Measurements from ENCODE around the gene NOL7.

NOL7 gene

DNA sequence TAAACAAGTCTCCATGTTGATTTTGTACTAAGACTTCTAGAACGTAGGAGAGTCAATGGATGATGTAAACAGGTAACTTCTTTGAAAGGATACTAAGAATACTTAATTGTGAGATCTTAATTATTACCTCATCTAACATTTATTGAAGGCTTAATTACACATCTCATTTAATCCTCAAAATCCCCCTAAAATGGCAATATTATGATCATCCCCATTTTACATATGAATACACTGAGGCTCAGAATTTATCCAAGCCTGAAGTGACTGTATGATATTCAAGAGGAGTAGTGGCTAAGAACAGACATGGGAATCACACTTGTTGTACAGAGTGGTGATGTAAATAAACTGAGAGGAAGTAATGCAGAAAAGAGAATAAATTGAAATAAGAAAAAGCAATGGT lies 22.9 kb downstream of the NOL7 start:
- Histone ChIP-seq H3K36me3 (ENCODE audit: insufficient read depth, insufficient read length, low read length) (peaks cover 8% of the 10 kb centered on the region), H3K4me3 (ENCODE audit: insufficient read length, low read depth) (no peak overlapping the region), H3K9me3 (ENCODE audit: insufficient read depth, low read length) (no peaks in the 10 kb centered on the region), H3K27me3 (ENCODE audit: insufficient read depth, insufficient read length) (no peaks in the 10 kb centered on the region), H3K4me1 (ENCODE audit: insufficient read depth, insufficient read length) (no peaks in the 10 kb centered on the region), H3K9ac (ENCODE audit: insufficient read length, low read depth) (no peak overlapping the region)
- no peak for DNase-seq (ENCODE audit: low read depth, low spot score)
- TF ChIP-seq ZNF274 (IDR thresholded peaks at IDR 0.05; ENCODE audit: low read depth, low read length) (no peak), YY1 (IDR thresholded peaks at IDR 0.05; ENCODE audit: insufficient read depth, insufficient read length) (no peak), SUZ12 (IDR thresholded peaks at IDR 0.05; ENCODE audit: extremely low read depth, insufficient read depth, insufficient read length) (no peak)

DNA sequence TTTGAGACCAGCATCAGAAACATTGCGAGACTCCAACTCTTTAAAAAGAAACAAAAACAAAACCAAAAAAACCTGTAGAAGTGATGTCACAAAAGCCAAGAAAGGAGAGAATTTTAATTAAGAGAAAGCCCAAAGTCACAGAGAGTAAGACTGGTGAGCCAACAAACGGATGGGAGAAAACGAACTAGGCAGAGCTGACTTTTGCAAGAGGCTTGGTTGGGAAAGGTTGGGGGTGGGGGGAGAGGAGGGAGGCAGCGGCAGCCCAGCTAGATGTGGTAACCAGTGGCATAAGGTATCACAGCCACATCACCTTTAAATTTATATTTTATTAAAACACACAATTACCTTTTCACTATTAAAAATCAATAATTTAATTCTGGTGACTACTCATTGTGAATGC lies 23.5 kb downstream of the NOL7 start:
- Histone ChIP-seq H3K36me3 (ENCODE audit: insufficient read depth, insufficient read length, low read length) (peaks cover 12% of the 10 kb centered on the region), H3K4me3 (ENCODE audit: insufficient read length, low read depth) (no peak overlapping the region), H3K4me1 (ENCODE audit: insufficient read depth, insufficient read length) (no peaks in the 10 kb centered on the region), H3K9me3 (ENCODE audit: insufficient read depth, low read length) (no peaks in the 10 kb centered on the region), H3K9ac (ENCODE audit: insufficient read length, low read depth) (no peak overlapping the region), H3K27me3 (ENCODE audit: insufficient read depth, insufficient read length) (no peaks in the 10 kb centered on the region)
- no peak for DNase-seq (ENCODE audit: low read depth, low spot score)
- TF ChIP-seq SUZ12 (IDR thresholded peaks at IDR 0.05; ENCODE audit: extremely low read depth, insufficient read depth, insufficient read length) (no peak), YY1 (IDR thresholded peaks at IDR 0.05; ENCODE audit: insufficient read depth, insufficient read length) (no peak), ZNF274 (IDR thresholded peaks at IDR 0.05; ENCODE audit: low read depth, low read length) (no peak)

DNA sequence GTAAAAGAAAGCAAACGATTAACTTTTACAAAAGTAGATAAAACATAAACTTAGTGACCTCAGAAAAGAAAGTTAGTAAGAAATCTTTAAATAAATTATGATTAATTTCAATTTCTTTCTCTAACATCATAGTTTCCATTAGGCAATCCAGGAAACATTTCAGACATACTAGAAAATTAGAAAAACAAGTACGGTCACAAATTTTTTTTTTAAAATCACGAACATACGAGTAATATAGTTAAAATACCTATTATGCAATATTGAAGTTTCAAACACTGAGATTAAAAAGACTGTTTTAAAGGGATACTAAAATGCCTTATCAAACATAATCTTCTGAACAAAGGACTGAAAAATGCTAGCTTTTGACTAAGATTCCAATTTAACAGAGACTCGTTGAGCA lies 26.2 kb downstream of the NOL7 start:
- Histone ChIP-seq H3K9me3 (ENCODE audit: insufficient read depth, low read length) (no peaks in the 10 kb centered on the region), H3K27me3 (ENCODE audit: insufficient read depth, insufficient read length) (no peaks in the 10 kb centered on the region), H3K36me3 (ENCODE audit: insufficient read depth, insufficient read length, low read length) (peaks cover 17% of the 10 kb centered on the region), H3K4me3 (ENCODE audit: insufficient read length, low read depth) (no peak overlapping the region), H3K4me1 (ENCODE audit: insufficient read depth, insufficient read length) (no peaks in the 10 kb centered on the region), H3K9ac (ENCODE audit: insufficient read length, low read depth) (no peak overlapping the region)
- no peak for TF ChIP-seq SUZ12 (IDR thresholded peaks at IDR 0.05; ENCODE audit: extremely low read depth, insufficient read depth, insufficient read length)
- TF ChIP-seq YY1 (IDR thresholded peaks at IDR 0.05; ENCODE audit: insufficient read depth, insufficient read length) = no peak
- TF ChIP-seq ZNF274 (IDR thresholded peaks at IDR 0.05; ENCODE audit: low read depth, low read length) = no peak
- no peak for DNase-seq (ENCODE audit: low read depth, low spot score)

DNA sequence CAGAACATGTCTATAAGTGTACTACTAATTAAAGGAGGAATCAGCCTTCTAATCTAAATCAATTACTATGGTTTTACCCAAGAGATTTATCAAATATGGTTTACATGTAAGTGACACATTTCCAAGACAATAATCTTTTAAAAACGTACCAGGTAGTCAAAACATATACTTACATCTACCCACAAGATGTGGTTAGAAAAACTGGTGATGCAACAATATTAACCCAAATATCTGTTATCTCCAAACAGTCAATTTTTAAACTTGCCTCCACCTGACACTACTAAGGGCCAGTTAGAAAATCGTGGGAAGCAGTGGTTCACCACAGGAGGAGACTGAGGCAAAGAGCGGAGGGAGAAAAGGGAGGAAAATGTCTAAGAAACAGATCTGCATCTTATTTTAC lies 28.0 kb downstream of the NOL7 start:
- Histone ChIP-seq H3K36me3 (ENCODE audit: insufficient read depth, insufficient read length, low read length) (peaks cover 17% of the 10 kb centered on the region), H3K4me1 (ENCODE audit: insufficient read depth, insufficient read length) (no peaks in the 10 kb centered on the region), H3K9me3 (ENCODE audit: insufficient read depth, low read length) (no peaks in the 10 kb centered on the region), H3K9ac (ENCODE audit: insufficient read length, low read depth) (no peak overlapping the region), H3K27me3 (ENCODE audit: insufficient read depth, insufficient read length) (no peaks in the 10 kb centered on the region), H3K4me3 (ENCODE audit: insufficient read length, low read depth) (no peak overlapping the region)
- TF ChIP-seq ZNF274 (IDR thresholded peaks at IDR 0.05; ENCODE audit: low read depth, low read length) (no peak), YY1 (IDR thresholded peaks at IDR 0.05; ENCODE audit: insufficient read depth, insufficient read length) (no peak), SUZ12 (IDR thresholded peaks at IDR 0.05; ENCODE audit: extremely low read depth, insufficient read depth, insufficient read length) (no peak)
- DNase-seq (ENCODE audit: low read depth, low spot score) = no peak

DNA sequence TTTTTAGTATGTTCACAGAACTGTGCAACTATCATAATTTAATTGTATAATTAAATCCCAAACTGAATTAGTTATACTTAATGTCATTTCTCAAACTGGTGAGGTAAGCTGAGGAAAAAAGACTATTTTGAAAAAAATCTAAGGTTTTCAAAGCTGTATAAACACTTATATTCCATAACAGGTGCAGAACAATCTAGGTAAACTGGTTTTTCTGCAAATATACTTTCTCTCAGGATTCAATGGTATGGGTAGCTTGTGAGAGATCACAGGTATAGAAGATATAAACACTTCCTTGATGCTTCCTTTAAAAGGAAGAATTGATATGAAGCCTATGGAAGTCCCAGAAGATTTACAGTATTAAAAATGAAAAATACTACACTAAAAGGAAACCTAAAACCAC lies 33.7 kb downstream of the NOL7 start:
- Histone ChIP-seq H3K9me3 (ENCODE audit: insufficient read depth, low read length) (no peaks in the 10 kb centered on the region), H3K27me3 (ENCODE audit: insufficient read depth, insufficient read length) (no peaks in the 10 kb centered on the region), H3K4me3 (ENCODE audit: insufficient read length, low read depth) (no peak overlapping the region), H3K9ac (ENCODE audit: insufficient read length, low read depth) (no peak overlapping the region), H3K36me3 (ENCODE audit: insufficient read depth, insufficient read length, low read length) (peaks cover 8% of the 10 kb centered on the region), H3K4me1 (ENCODE audit: insufficient read depth, insufficient read length) (no peaks in the 10 kb centered on the region)
- no peak for DNase-seq (ENCODE audit: low read depth, low spot score)
- TF ChIP-seq YY1 (IDR thresholded peaks at IDR 0.05; ENCODE audit: insufficient read depth, insufficient read length) = no peak
- no peak for TF ChIP-seq SUZ12 (IDR thresholded peaks at IDR 0.05; ENCODE audit: extremely low read depth, insufficient read depth, insufficient read length)

DNA sequence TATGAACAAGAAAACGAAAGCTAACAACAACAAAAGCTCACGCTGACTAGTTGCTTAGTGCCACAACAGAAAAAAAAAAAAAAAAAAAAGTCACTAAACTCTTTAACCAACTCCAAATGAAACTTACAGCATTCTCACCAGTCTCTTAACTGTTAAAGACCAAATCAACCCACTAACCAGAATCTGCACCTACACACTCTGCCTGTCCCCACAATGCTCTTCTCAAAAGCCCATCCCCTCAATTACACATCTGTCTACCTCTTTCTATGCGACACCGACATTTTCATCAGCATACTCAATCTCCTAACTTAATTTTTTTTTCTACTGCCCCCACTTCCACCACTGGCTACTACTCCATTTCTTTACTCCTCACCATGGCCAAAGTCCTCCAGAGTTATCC lies 34.3 kb downstream of the NOL7 start:
- no peaks in the 10 kb centered on the region for H3K27me3 ChIP-seq (ENCODE audit: insufficient read depth, insufficient read length)
- DNase-seq (ENCODE audit: low read depth, low spot score) = no peak
- no peak overlapping the region for H3K4me3 ChIP-seq (ENCODE audit: insufficient read length, low read depth)
- peaks cover 6% of the 10 kb centered on the region for H3K36me3 ChIP-seq (ENCODE audit: insufficient read depth, insufficient read length, low read length)
- no peak for TF ChIP-seq SUZ12 (IDR thresholded peaks at IDR 0.05; ENCODE audit: extremely low read depth, insufficient read depth, insufficient read length)
- no peak for TF ChIP-seq ZNF274 (IDR thresholded peaks at IDR 0.05; ENCODE audit: low read depth, low read length)
- no peak for TF ChIP-seq YY1 (IDR thresholded peaks at IDR 0.05; ENCODE audit: insufficient read depth, insufficient read length)
- H3K4me1 ChIP-seq (ENCODE audit: insufficient read depth, insufficient read length) = no peaks in the 10 kb centered on the region
- H3K9me3 ChIP-seq (ENCODE audit: insufficient read depth, low read length) = no peaks in the 10 kb centered on the region
- H3K9ac ChIP-seq (ENCODE audit: insufficient read length, low read depth) = no peak overlapping the region

DNA sequence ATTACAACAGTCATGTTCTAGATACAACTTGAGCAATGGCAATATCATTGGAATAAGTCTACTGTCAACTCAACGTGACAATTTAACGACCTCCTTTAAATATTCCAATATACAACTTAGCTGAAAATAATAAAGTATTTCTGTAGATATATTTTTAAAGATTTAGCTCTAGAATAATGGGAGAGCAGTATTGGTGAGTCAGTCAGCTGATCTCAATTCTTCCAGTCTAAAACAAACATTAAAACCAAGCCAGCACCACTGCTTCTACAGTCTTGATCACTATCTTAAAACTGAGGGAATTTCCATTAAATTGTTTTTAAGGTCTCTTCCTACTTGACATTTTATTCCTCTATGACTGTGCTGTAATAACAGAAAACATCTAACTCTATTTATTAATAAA lies 38.2 kb downstream of the NOL7 start:
- Histone ChIP-seq H3K9ac (ENCODE audit: insufficient read length, low read depth) (no peak overlapping the region), H3K4me1 (ENCODE audit: insufficient read depth, insufficient read length) (no peaks in the 10 kb centered on the region), H3K27me3 (ENCODE audit: insufficient read depth, insufficient read length) (no peaks in the 10 kb centered on the region), H3K4me3 (ENCODE audit: insufficient read length, low read depth) (no peak overlapping the region), H3K9me3 (ENCODE audit: insufficient read depth, low read length) (no peaks in the 10 kb centered on the region), H3K36me3 (ENCODE audit: insufficient read depth, insufficient read length, low read length) (peaks cover 3% of the 10 kb centered on the region)
- TF ChIP-seq SUZ12 (IDR thresholded peaks at IDR 0.05; ENCODE audit: extremely low read depth, insufficient read depth, insufficient read length) (no peak), ZNF274 (IDR thresholded peaks at IDR 0.05; ENCODE audit: low read depth, low read length) (no peak), YY1 (IDR thresholded peaks at IDR 0.05; ENCODE audit: insufficient read depth, insufficient read length) (no peak)
- DNase-seq (ENCODE audit: low read depth, low spot score) = no peak

DNA sequence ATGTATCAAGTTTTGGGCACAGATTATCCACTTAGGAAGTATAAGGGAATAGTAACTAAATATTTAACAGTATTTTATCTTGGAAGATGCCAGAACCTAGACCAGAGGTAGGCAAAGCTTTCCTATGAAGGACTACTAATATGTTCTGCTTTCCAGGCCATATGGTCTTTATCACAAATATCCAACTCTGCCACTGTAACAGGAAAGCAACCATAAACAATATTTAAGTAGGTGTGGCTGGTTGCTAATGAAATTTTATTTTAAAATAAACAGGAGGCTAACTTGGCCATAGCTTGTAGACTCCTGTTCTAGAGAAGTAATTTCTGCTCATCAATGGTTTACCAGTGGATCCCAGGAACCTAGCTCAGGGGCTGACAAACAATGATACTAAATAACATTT lies 39.4 kb downstream of the NOL7 start:
- Histone ChIP-seq H3K9ac (ENCODE audit: insufficient read length, low read depth) (no peak overlapping the region), H3K4me1 (ENCODE audit: insufficient read depth, insufficient read length) (no peaks in the 10 kb centered on the region), H3K36me3 (ENCODE audit: insufficient read depth, insufficient read length, low read length) (peaks cover 2% of the 10 kb centered on the region), H3K27me3 (ENCODE audit: insufficient read depth, insufficient read length) (no peaks in the 10 kb centered on the region), H3K9me3 (ENCODE audit: insufficient read depth, low read length) (no peaks in the 10 kb centered on the region), H3K4me3 (ENCODE audit: insufficient read length, low read depth) (no peak overlapping the region)
- no peak for TF ChIP-seq YY1 (IDR thresholded peaks at IDR 0.05; ENCODE audit: insufficient read depth, insufficient read length)
- TF ChIP-seq SUZ12 (IDR thresholded peaks at IDR 0.05; ENCODE audit: extremely low read depth, insufficient read depth, insufficient read length) = no peak
- no peak for TF ChIP-seq ZNF274 (IDR thresholded peaks at IDR 0.05; ENCODE audit: low read depth, low read length)
- no peak for DNase-seq (ENCODE audit: low read depth, low spot score)

Data from NT2/D1 (cell line).